Glutamatergic neuron (in vitro differentiated cells): ENCODE data around the gene WDR75. TPM values are rescaled to one million over a fixed set of nuclear protein-coding genes. Genes with fewer than 3 reads are reported as not detected.

Experiments used
- DNase-seq: peaks from one replicate; pipeline ENCODE4 v3.0.0; 2022
- H3K27ac Mint-ChIP-seq: one replicate; pipeline ENCODE4 v1.8.0; 2020; ENCODE audit warnings: mild to moderate bottlenecking, mixed read lengths, inconsistent platforms; ENCODE audit not compliant: unreplicated experiment
- H3K27me3 Mint-ChIP-seq: one replicate; pipeline ENCODE4 v1.8.0; 2020; ENCODE audit warnings: mild to moderate bottlenecking, moderate library complexity, mixed read lengths, inconsistent platforms; ENCODE audit not compliant: unreplicated experiment
- H3K36me3 Mint-ChIP-seq: one replicate; pipeline ENCODE4 v1.8.0; 2020; ENCODE audit warnings: mild to moderate bottlenecking, mixed read lengths, inconsistent platforms; ENCODE audit not compliant: unreplicated experiment
- H3K4me1 Mint-ChIP-seq: one replicate; pipeline ENCODE4 v1.8.0; 2020; ENCODE audit warnings: mild to moderate bottlenecking, low read depth, mixed read lengths, inconsistent platforms; ENCODE audit not compliant: unreplicated experiment
- H3K4me3 Mint-ChIP-seq: one replicate; pipeline ENCODE4 v1.8.0; 2020; ENCODE audit warnings: mild to moderate bottlenecking, mixed read lengths, inconsistent platforms; ENCODE audit not compliant: unreplicated experiment
- H3K9me3 Mint-ChIP-seq: one replicate; pipeline ENCODE4 v1.8.0; 2020; ENCODE audit warnings: mild to moderate bottlenecking, moderate library complexity, mixed read lengths, inconsistent platforms; ENCODE audit not compliant: unreplicated experiment
- CTCF ChIP-seq: fragments of 200-600 bp; sonication (generic); IDR thresholded peaks from one replicate; pipeline ENCODE4 v1.5.0; 2021; ENCODE audit not compliant: partially characterized antibody, unreplicated experiment
- total RNA-seq: library from RNA; stranded (reverse); fragmentation: NEBNext Ultra II Directional; extraction: Animal tissue kit (Norgen Biotek cat#: 25700); gene quantifications from one replicate; pipeline ENCODE4 v1.2.1, GENCODE V29; 2021; ENCODE audit not compliant: unreplicated experiment

WDR75 gene
- total RNA-seq, 1 donor from 2014 or later = 41.4 TPM

GRCh38 chr2:189506514-189506976 lies 65.3 kb downstream of the WDR75 start:
- H3K27ac Mint-ChIP-seq = no peak overlapping the region
- peaks cover 7% of the 10 kb centered on the region for H3K36me3 Mint-ChIP-seq
- no peak for DNase-seq

GRCh38 chr2:189511210-189511959 lies 70.1 kb downstream of the WDR75 start:
- H3K4me3 Mint-ChIP-seq = no peak overlapping the region
- H3K4me1 Mint-ChIP-seq = no peaks in the 10 kb centered on the region
- H3K27me3 Mint-ChIP-seq = no peaks in the 10 kb centered on the region
- TF ChIP-seq CTCF = no peak
- no peaks in the 10 kb centered on the region for H3K9me3 Mint-ChIP-seq
- peaks cover 7% of the 10 kb centered on the region for H3K36me3 Mint-ChIP-seq
- no peak overlapping the region for H3K27ac Mint-ChIP-seq
- DNase-seq = no peak

More at GRCh38 chr2:189506514-189506976, 65.3 kb downstream of the WDR75 start:
- no peaks in the 10 kb centered on the region for H3K4me1 Mint-ChIP-seq
- no peak for TF ChIP-seq CTCF
- H3K4me3 Mint-ChIP-seq = no peak overlapping the region
- H3K9me3 Mint-ChIP-seq = no peaks in the 10 kb centered on the region
- no peaks in the 10 kb centered on the region for H3K27me3 Mint-ChIP-seq

- no peak for DNase-seq
- no peak for TF ChIP-seq CTCF
- Mint-ChIP-seq H3K4me3 (no peak overlapping the region), H3K27me3 (no peaks in the 10 kb centered on the region), H3K36me3 (peaks cover 7% of the 10 kb centered on the region), H3K4me1 (no peaks in the 10 kb centered on the region), H3K9me3 (no peaks in the 10 kb centered on the region), H3K27ac (no peak overlapping the region)
Observed at GRCh38 chr2:189511960-189512319, 70.7 kb downstream of the WDR75 start.

GRCh38 chr2:189512879-189513278 lies 71.6 kb downstream of the WDR75 start:
- DNase-seq = no peak
- no peaks in the 10 kb centered on the region for H3K4me1 Mint-ChIP-seq
- no peak for TF ChIP-seq CTCF
- no peak overlapping the region for H3K27ac Mint-ChIP-seq
- no peaks in the 10 kb centered on the region for H3K9me3 Mint-ChIP-seq
- peaks cover 7% of the 10 kb centered on the region for H3K36me3 Mint-ChIP-seq
- H3K4me3 Mint-ChIP-seq = no peak overlapping the region
- no peaks in the 10 kb centered on the region for H3K27me3 Mint-ChIP-seq

- H3K4me3 Mint-ChIP-seq = no peak overlapping the region
- no peak for TF ChIP-seq CTCF
- H3K27me3 Mint-ChIP-seq = no peaks in the 10 kb centered on the region
- no peak overlapping the region for H3K27ac Mint-ChIP-seq
- peaks cover 2% of the 10 kb centered on the region for H3K36me3 Mint-ChIP-seq
- DNase-seq = no peak
- no peaks in the 10 kb centered on the region for H3K4me1 Mint-ChIP-seq
- H3K9me3 Mint-ChIP-seq = no peaks in the 10 kb centered on the region
Observed at GRCh38 chr2:189514104-189514503, 72.8 kb downstream of the WDR75 start.
